IMR-90 (cell line): ENCODE data around the gene CAMK4.

Experiments used
- BHLHE40 ChIP-seq: fragments of 150-350 bp; IDR thresholded peaks from 2 replicates; pipeline ENCODE4 v1.6.1; 2016; ENCODE audit warnings: mild to moderate bottlenecking, low read depth, low read length
- CEBPB ChIP-seq: IDR thresholded peaks from 2 replicates; pipeline ENCODE4 v1.6.1; 2012; ENCODE audit warnings: low read depth, low read length, improper control_type of control experiment
- CTCF ChIP-seq: conservative IDR thresholded peaks from 2 replicates; pipeline ENCODE4 v1.5.1; 2012; ENCODE audit warnings: mild to moderate bottlenecking, low read depth, low read length, improper control_type of control experiment
- MAFK ChIP-seq: IDR thresholded peaks from 2 replicates; pipeline ENCODE4 v1.6.1; 2012; ENCODE audit warnings: low read depth, low read length, improper control_type of control experiment
- MAZ ChIP-seq: IDR thresholded peaks from 2 replicates; pipeline ENCODE4 v1.6.1; 2012; ENCODE audit warnings: low read depth, mild to moderate bottlenecking, low read length, improper control_type of control experiment, moderate library complexity, borderline replicate concordance
- POLR2A ChIP-seq: IDR thresholded peaks from 2 replicates; pipeline ENCODE4 v1.6.1; 2012; ENCODE audit warnings: mild to moderate bottlenecking, low read depth, low read length
- RAD21 ChIP-seq: IDR thresholded peaks from 2 replicates; pipeline ENCODE4 v1.6.1; 2012; ENCODE audit warnings: low read length, improper control_type of control experiment
- RCOR1 ChIP-seq: IDR thresholded peaks from 2 replicates; pipeline ENCODE4 v1.6.1; 2012; ENCODE audit warnings: mild to moderate bottlenecking, low read length, improper control_type of control experiment; ENCODE audit not compliant: insufficient replicate concordance
- RFX5 ChIP-seq: IDR thresholded peaks from 2 replicates; pipeline ENCODE4 v1.8.0; 2012; ENCODE audit warnings: low read depth, mild to moderate bottlenecking, low read length, moderate library complexity
- SMC3 ChIP-seq: fragments of 150-350 bp; IDR thresholded peaks from 2 replicates; pipeline ENCODE4 v1.6.1; 2016; ENCODE audit warnings: low read depth, mild to moderate bottlenecking, antibody characterized with exemption, low read length, moderate library complexity

DNA sequence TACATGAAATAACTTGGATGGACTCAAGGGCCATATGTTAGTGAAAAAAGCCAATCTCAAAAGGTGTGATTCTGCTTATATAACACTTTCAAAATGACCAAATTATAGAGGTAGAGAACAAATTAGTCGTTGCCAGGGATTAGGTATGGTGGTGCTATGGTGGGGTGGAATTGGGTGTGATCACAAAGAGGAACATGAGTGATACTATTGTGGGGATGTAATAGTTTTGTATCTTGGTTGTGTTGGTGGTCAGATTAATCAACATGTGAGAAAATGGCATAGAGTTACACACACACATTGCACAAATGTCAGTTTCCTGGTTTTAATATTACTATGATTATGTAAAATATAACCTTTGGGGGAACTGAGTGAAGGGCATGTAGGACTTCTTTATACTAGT lies 31.9 kb downstream of the CAMK4 start:
- TF ChIP-seq POLR2A, result no peak
- no peak for TF ChIP-seq RAD21
- no peak for TF ChIP-seq BHLHE40
- TF ChIP-seq CTCF, result no peak
- TF ChIP-seq MAFK, result no peak
- TF ChIP-seq MAZ, result no peak
- no peak for TF ChIP-seq CEBPB
- no peak for TF ChIP-seq RFX5
- no peak for TF ChIP-seq RCOR1
- no peak for TF ChIP-seq SMC3
